SU-DHL-6 (cell line): Measurements from ENCODE around the gene CAMKK1.

Source experiments
- EZH2phosphoT487 ChIP-seq: fragments of 200-600 bp; sonication (generic), shearing (Covaris generic); conservative IDR thresholded peaks from 2 replicates; pipeline ENCODE4 v1.6.1; 2018; ENCODE audit warnings: mild to moderate bottlenecking, antibody characterized with exemption, low read length, moderate library complexity, mixed read lengths
- TF ChIP-seq, protein P1 (sequence below): fragments of 200-600 bp; sonication (generic); IDR thresholded peaks from one replicate; pipeline ENCODE4 v1.5.1; 2017; ENCODE audit warnings: antibody characterized with exemption, mild to moderate bottlenecking, low read length, moderate library complexity; ENCODE audit not compliant: insufficient read depth, poor library complexity, severe bottlenecking

DNA sequence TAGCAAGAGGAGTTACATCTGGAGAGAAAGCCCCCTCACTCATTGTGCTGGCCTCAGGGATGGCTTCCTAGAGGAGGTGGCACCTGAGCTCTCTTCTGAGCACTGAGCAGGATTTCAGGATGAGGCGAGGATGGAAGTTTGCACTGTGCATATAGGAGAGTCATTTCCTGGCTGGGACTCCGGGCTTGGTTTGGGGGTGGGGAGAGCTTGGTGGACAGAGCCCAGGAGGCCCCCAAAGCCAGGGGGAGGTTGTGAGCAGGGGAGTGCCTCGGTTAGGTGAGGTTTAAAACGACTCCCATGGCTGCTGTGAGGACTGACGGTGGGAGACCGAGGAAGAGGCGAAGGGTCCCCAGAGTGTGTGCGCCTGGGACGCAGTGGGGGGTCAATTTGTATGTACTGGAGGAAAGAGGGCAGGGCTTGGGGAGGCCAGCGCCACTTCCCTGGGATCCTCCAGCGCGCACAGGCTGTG, 1.2 kb downstream of the CAMKK1 start:
- TF ChIP-seq, protein P1, sequence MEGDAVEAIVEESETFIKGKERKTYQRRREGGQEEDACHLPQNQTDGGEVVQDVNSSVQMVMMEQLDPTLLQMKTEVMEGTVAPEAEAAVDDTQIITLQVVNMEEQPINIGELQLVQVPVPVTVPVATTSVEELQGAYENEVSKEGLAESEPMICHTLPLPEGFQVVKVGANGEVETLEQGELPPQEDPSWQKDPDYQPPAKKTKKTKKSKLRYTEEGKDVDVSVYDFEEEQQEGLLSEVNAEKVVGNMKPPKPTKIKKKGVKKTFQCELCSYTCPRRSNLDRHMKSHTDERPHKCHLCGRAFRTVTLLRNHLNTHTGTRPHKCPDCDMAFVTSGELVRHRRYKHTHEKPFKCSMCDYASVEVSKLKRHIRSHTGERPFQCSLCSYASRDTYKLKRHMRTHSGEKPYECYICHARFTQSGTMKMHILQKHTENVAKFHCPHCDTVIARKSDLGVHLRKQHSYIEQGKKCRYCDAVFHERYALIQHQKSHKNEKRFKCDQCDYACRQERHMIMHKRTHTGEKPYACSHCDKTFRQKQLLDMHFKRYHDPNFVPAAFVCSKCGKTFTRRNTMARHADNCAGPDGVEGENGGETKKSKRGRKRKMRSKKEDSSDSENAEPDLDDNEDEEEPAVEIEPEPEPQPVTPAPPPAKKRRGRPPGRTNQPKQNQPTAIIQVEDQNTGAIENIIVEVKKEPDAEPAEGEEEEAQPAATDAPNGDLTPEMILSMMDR, result no peak
- no peak for TF ChIP-seq EZH2phosphoT487
